CD4-positive, CD25-positive, alpha-beta regulatory T cell (primary cell): ENCODE results near the gene RASGRP1. TPM values are rescaled to one million over a fixed set of nuclear protein-coding genes. Genes with fewer than 3 reads are reported as not detected.

Experiments
- ATAC-seq, 2 donors: fragments of 150-1000 bp; cut with Tn5 transposase; one replicate each; pipeline ENCODE4 v1.10.0; 2021; ENCODE audit warnings: low read depth in 2 of 2, moderate number of reproducible peaks in 2 of 2, moderate library complexity in 1 of 2
- DNase-seq, 3 donors: peaks; one replicate each; pipeline versions ENCODE4 v3.0.0 to v3.0.0-alpha.2; 2012 to 2022; ENCODE audit warnings: mixed read lengths in 1 of 3
- H3K27ac ChIP-seq: one replicate; pipeline ENCODE4 v1.7.0; 2013; ENCODE audit warnings: mild to moderate bottlenecking, low read length; ENCODE audit not compliant: insufficient read depth, poor library complexity, severe bottlenecking
- H3K27me3 ChIP-seq: one replicate; pipeline ENCODE4 v1.7.0; 2013; ENCODE audit warnings: low read length; ENCODE audit not compliant: control insufficient read depth, insufficient read depth
- H3K36me3 ChIP-seq: one replicate; pipeline ENCODE4 v1.7.0; 2013; ENCODE audit warnings: mild to moderate bottlenecking, low read length, moderate library complexity; ENCODE audit not compliant: control insufficient read depth, insufficient read depth
- H3K4me1 ChIP-seq: 2 replicates; pipeline ENCODE4 v1.7.0; 2013; ENCODE audit warnings: mild to moderate bottlenecking, low read length; ENCODE audit not compliant: insufficient read depth, control insufficient read depth, poor library complexity, severe bottlenecking
- H3K4me3 ChIP-seq: one replicate; pipeline ENCODE4 v1.7.0; 2013; ENCODE audit warnings: low read depth, mild to moderate bottlenecking, low read length, moderate library complexity
- H3K9me3 ChIP-seq, 2 experiments: 1 replicate in 1 of 2; 2 replicates in 1 of 2; pipeline ENCODE4 v1.7.0; 2013; ENCODE audit warnings: low read length in 2 of 2, mild to moderate bottlenecking in 1 of 2, moderate library complexity in 1 of 2; ENCODE audit not compliant: control insufficient read depth in 2 of 2
- H3K27ac Mint-ChIP-seq, 3 donors: one replicate each; pipeline ENCODE4 v1.8.0; 2020 to 2022; ENCODE audit warnings: mild to moderate bottlenecking in 3 of 3, mixed read lengths in 3 of 3, moderate library complexity in 2 of 3
- H3K27me3 Mint-ChIP-seq: one replicate; pipeline ENCODE4 v1.8.0; 2022; ENCODE audit warnings: mild to moderate bottlenecking, mixed read lengths
- H3K36me3 Mint-ChIP-seq: one replicate; pipeline ENCODE4 v1.8.0; 2020; ENCODE audit warnings: mixed read lengths
- H3K4me1 Mint-ChIP-seq, 4 donors: one replicate each; pipeline ENCODE4 v1.8.0; 2020 to 2022; ENCODE audit warnings: mixed read lengths in 4 of 4, mild to moderate bottlenecking in 1 of 4
- H3K4me3 Mint-ChIP-seq, 4 donors: one replicate each; pipeline ENCODE4 v1.8.0; 2020 to 2022; ENCODE audit warnings: mild to moderate bottlenecking in 4 of 4, mixed read lengths in 4 of 4, moderate library complexity in 3 of 4
- H3K9me3 Mint-ChIP-seq, 7 donors: one replicate each; pipeline ENCODE4 v1.8.0; 2020 to 2022; ENCODE audit warnings: mixed read lengths in 7 of 7, mild to moderate bottlenecking in 3 of 7, moderate library complexity in 2 of 7
- polyA plus RNA-seq, 4 donors: library from polyadenylated mRNA; unstranded; fragments of 300-500 nt; fragmentation: Illumina TruSeq; gene quantifications; one replicate each; pipeline ENCODE4 v1.2.3, GENCODE V29; 2021
- total RNA-seq: library from RNA; stranded (reverse); gene quantifications from one replicate; pipeline ENCODE4 v1.2.3, GENCODE V29; 2022

RASGRP1 gene
- total and polyA plus RNA-seq, 5 donors from 2014 or later, result 74.5 to 216 (median 87.7) TPM

GRCh38 chr15:38496151-38496550 lies 68.5 kb downstream of the RASGRP1 start:
- no peaks in the 10 kb centered on the region for H3K27me3 Mint-ChIP-seq
- peaks cover 54% of the 10 kb centered on the region for H3K36me3 Mint-ChIP-seq
- Histone ChIP-seq H3K4me3 (no peak overlapping the region), H3K4me1 (no peaks in the 10 kb centered on the region), H3K27me3 (no peaks in the 10 kb centered on the region), H3K9me3 (no peaks in the 10 kb centered on the region), H3K36me3 (peaks cover 95% of the 10 kb centered on the region), H3K27ac (peak overlapping the region; percentile 42)
- no peak for ATAC-seq
- peaks cover 12 to 23% (median 17%) of the 10 kb centered on the region in 4 donors for H3K4me1 Mint-ChIP-seq
- no peak for DNase-seq
- H3K27ac Mint-ChIP-seq, result peak overlapping the region; percentile 89 to 94 (median 91)
- no peaks in the 10 kb centered on the region for H3K9me3 Mint-ChIP-seq
- no peak overlapping the region for H3K4me3 Mint-ChIP-seq

GRCh38 chr15:38490242-38490922 lies 74.2 kb downstream of the RASGRP1 start:
- Histone ChIP-seq H3K4me3 (no peak overlapping the region), H3K27ac (peak overlapping the region; percentile 38), H3K4me1 (peaks cover 18% of the 10 kb centered on the region), H3K9me3 (no peaks in the 10 kb centered on the region), H3K27me3 (no peaks in the 10 kb centered on the region), H3K36me3 (peaks cover 80% of the 10 kb centered on the region)
- H3K9me3 Mint-ChIP-seq, result no peaks in the 10 kb centered on the region
- H3K4me1 Mint-ChIP-seq, result peaks cover 33 to 51% (median 45%) of the 10 kb centered on the region in 4 donors
- H3K4me3 Mint-ChIP-seq, result no peak overlapping the region
- peaks cover 40% of the 10 kb centered on the region for H3K36me3 Mint-ChIP-seq
- DNase-seq, result no peak
- no peak for ATAC-seq
- H3K27ac Mint-ChIP-seq, result peak overlapping the region; percentile 10 to 94 (median 52)
- H3K27me3 Mint-ChIP-seq, result no peaks in the 10 kb centered on the region

- H3K27me3 Mint-ChIP-seq, result no peaks in the 10 kb centered on the region
- H3K4me3 Mint-ChIP-seq, result peak overlapping the region in 2 of 4 donors; percentile 1 to 56
- Histone ChIP-seq H3K4me1 (peaks cover 28% of the 10 kb centered on the region), H3K9me3 (no peaks in the 10 kb centered on the region), H3K27me3 (no peaks in the 10 kb centered on the region), H3K36me3 (peaks cover 58% of the 10 kb centered on the region), H3K4me3 (peak overlapping the region; percentile 45), H3K27ac (peak overlapping the region; percentile 72)
- H3K27ac Mint-ChIP-seq, result peak overlapping the region; percentile 70 to 99 (median 88)
- H3K9me3 Mint-ChIP-seq, result no peaks in the 10 kb centered on the region
- H3K4me1 Mint-ChIP-seq, result peaks cover 32 to 58% (median 49%) of the 10 kb centered on the region in 4 donors
- no peak for ATAC-seq
- peaks cover 33% of the 10 kb centered on the region for H3K36me3 Mint-ChIP-seq
- no peak for DNase-seq
Observed at GRCh38 chr15:38487378-38487777, 77.2 kb downstream of the RASGRP1 start.

GRCh38 chr15:38486936-38487335 lies 77.7 kb downstream of the RASGRP1 start:
- no peaks in the 10 kb centered on the region for H3K9me3 ChIP-seq
- peak overlapping the region; percentile 45 for H3K4me3 ChIP-seq
- no peaks in the 10 kb centered on the region for H3K9me3 Mint-ChIP-seq
- H3K4me1 Mint-ChIP-seq, result peaks cover 36 to 60% (median 52%) of the 10 kb centered on the region in 4 donors
- ATAC-seq, result peak; percentile 95
- peaks cover 34% of the 10 kb centered on the region for H3K36me3 Mint-ChIP-seq
- peak overlapping the region in 3 of 4 donors; percentile 24 to 56 (median 48) for H3K4me3 Mint-ChIP-seq
- H3K27ac Mint-ChIP-seq, result peak overlapping the region; percentile 70 to 99 (median 88)
- DNase-seq, result peak in 2 of 3 donors; percentile 22 to 74
- H3K4me1 ChIP-seq, result peaks cover 33% of the 10 kb centered on the region
- no peaks in the 10 kb centered on the region for H3K27me3 Mint-ChIP-seq
- H3K27ac ChIP-seq, result peak overlapping the region; percentile 72
- H3K36me3 ChIP-seq, result peaks cover 53% of the 10 kb centered on the region
- no peaks in the 10 kb centered on the region for H3K27me3 ChIP-seq

- Histone ChIP-seq H3K36me3 (peaks cover 23% of the 10 kb centered on the region), H3K27me3 (no peaks in the 10 kb centered on the region), H3K4me1 (peaks cover 30% of the 10 kb centered on the region), H3K27ac (peak overlapping the region; percentile 68), H3K4me3 (peak overlapping the region; percentile 35), H3K9me3 (no peaks in the 10 kb centered on the region)
- Mint-ChIP-seq H3K4me1 (peaks cover 39 to 60% (median 48%) of the 10 kb centered on the region in 4 donors), H3K27ac (peak overlapping the region; percentile 48 to 91 (median 89)), H3K27me3 (no peaks in the 10 kb centered on the region), H3K4me3 (peak overlapping the region in 2 of 4 donors; percentile 13 to 36), H3K9me3 (no peaks in the 10 kb centered on the region), H3K36me3 (peaks cover 26% of the 10 kb centered on the region)
- ATAC-seq (no peak), DNase-seq (peak in 1 of 3 donors; percentile 20)
Observed at GRCh38 chr15:38482572-38482971, 82.0 kb downstream of the RASGRP1 start.

- Histone ChIP-seq H3K36me3 (peaks cover 23% of the 10 kb centered on the region), H3K9me3 (no peaks in the 10 kb centered on the region), H3K27me3 (no peaks in the 10 kb centered on the region), H3K4me3 (no peak overlapping the region), H3K4me1 (peaks cover 22% of the 10 kb centered on the region), H3K27ac (peak overlapping the region; percentile 68)
- Mint-ChIP-seq H3K27me3 (no peaks in the 10 kb centered on the region), H3K27ac (peak overlapping the region; percentile 48 to 91 (median 89)), H3K36me3 (peaks cover 24% of the 10 kb centered on the region), H3K4me1 (peaks cover 32 to 52% (median 41%) of the 10 kb centered on the region in 4 donors), H3K4me3 (no peak overlapping the region), H3K9me3 (no peaks in the 10 kb centered on the region)
- no peak for ATAC-seq
- DNase-seq, result no peak
Observed at GRCh38 chr15:38481761-38482160, 82.9 kb downstream of the RASGRP1 start.

- Mint-ChIP-seq H3K4me3 (peak overlapping the region in 2 of 4 donors; percentile 8 to 43), H3K4me1 (peaks cover 31 to 46% (median 37%) of the 10 kb centered on the region in 4 donors), H3K27ac (peak overlapping the region in 2 of 3 donors; percentile 60 to 89), H3K36me3 (peaks cover 26% of the 10 kb centered on the region), H3K27me3 (no peaks in the 10 kb centered on the region), H3K9me3 (no peaks in the 10 kb centered on the region)
- Histone ChIP-seq H3K4me1 (peaks cover 15% of the 10 kb centered on the region), H3K27ac (no peak overlapping the region), H3K27me3 (no peaks in the 10 kb centered on the region), H3K36me3 (peaks cover 25% of the 10 kb centered on the region), H3K4me3 (no peak overlapping the region), H3K9me3 (no peaks in the 10 kb centered on the region)
- DNase-seq, result no peak
- no peak for ATAC-seq
Observed at GRCh38 chr15:38481113-38481512, 83.5 kb downstream of the RASGRP1 start.
